Keratinocyte (primary cell): ENCODE measurements around the gene TEX26.

ENCODE experiments used
- CTCF ChIP-seq, 3 experiments: IDR thresholded peaks in 1 of 3; conservative IDR thresholded peaks in 1 of 3; optimal IDR thresholded peaks in 1 of 3; 2 replicates in 2 of 3; 3 replicates in 1 of 3; pipeline versions ENCODE3 to v1.5.1; 2011; ENCODE audit warnings: low read length in 3 of 3, mild to moderate bottlenecking in 3 of 3, moderate library complexity in 2 of 3, control low read depth in 1 of 3, inconsistent platforms in 1 of 3; ENCODE audit not compliant: insufficient read depth in 2 of 3; ENCODE audit errors: extremely low read depth in 1 of 3
- EZH2 ChIP-seq: IDR thresholded peaks from one replicate; pipeline ENCODE4 v1.6.1; 2012; ENCODE audit warnings: inconsistent platforms, mild to moderate bottlenecking, low read length, moderate library complexity

- no peak for TF ChIP-seq CTCF (optimal IDR thresholded peaks at IDR 0.05 in 1 of 3, IDR thresholded peaks at IDR 0.05 in 1 of 3, conservative IDR thresholded peaks at IDR 0.05 in 1 of 3; ENCODE audit: extremely low read depth in 1 of 3, insufficient read depth in 2 of 3, low read length in 3 of 3)
- TF ChIP-seq EZH2 = no peak
Measured at GRCh38 chr13:30924721-30925120, 7.7 kb upstream of the TEX26 start.
